HepG2 (cell line): ENCODE results near the gene C1QTNF3. TPM values are rescaled to one million over a fixed set of nuclear protein-coding genes. Genes with fewer than 3 reads are reported as not detected.

Experiments used
- ARNT ChIP-seq: fragments of 450-650 bp; IDR thresholded peaks from 2 replicates; pipeline ENCODE4 v1.6.1; 2017
- BRCA1 ChIP-seq: sonication (generic); formaldehyde crosslinking; IDR thresholded peaks from 2 replicates; pipeline ENCODE4 v1.4.0; 2020; ENCODE audit warnings: missing genetic modification reagents
- CBX2 ChIP-seq, 2 experiments: fragments of 200-600 bp in 1 of 2; sonication (generic); formaldehyde crosslinking in 1 of 2; IDR thresholded peaks; 2 replicates each; pipeline versions ENCODE4 v1.7.0 to v1.8.1; 2018 to 2022; ENCODE audit warnings: low read depth in 2 of 2, low read length in 1 of 2, mild to moderate bottlenecking in 1 of 2, missing genetic modification reagents in 1 of 2
- ELF3 ChIP-seq: IDR thresholded peaks from 2 replicates; pipeline ENCODE4 v1.6.1; 2016; ENCODE audit warnings: missing genetic modification reagents, missing compliant biosample characterization
- FOSL2 ChIP-seq: sonication (generic); formaldehyde crosslinking; IDR thresholded peaks from 2 replicates; pipeline ENCODE4 v1.4.0; 2020; ENCODE audit warnings: missing genetic modification reagents
- FOXO1 ChIP-seq: sonication (generic); formaldehyde crosslinking; IDR thresholded peaks from 2 replicates; pipeline ENCODE4 v1.4.0; 2020; ENCODE audit warnings: missing genetic modification reagents
- HES4 ChIP-seq: sonication (generic); formaldehyde crosslinking; IDR thresholded peaks from 2 replicates; pipeline ENCODE4 v1.9.0; 2021; ENCODE audit warnings: mild to moderate bottlenecking, missing genetic modification reagents, borderline replicate concordance
- HNRNPL ChIP-seq: fragments of 200-400 bp; formaldehyde crosslinking; IDR thresholded peaks from 2 replicates; pipeline ENCODE4 v1.6.1; 2017; ENCODE audit warnings: mild to moderate bottlenecking, low read depth, low read length
- ISX ChIP-seq: sonication (generic); formaldehyde crosslinking; conservative IDR thresholded peaks from 2 replicates; pipeline ENCODE4 v1.5.0; 2020; ENCODE audit warnings: missing genetic modification reagents
- KLF12 ChIP-seq: sonication (generic); formaldehyde crosslinking; IDR thresholded peaks from 2 replicates; pipeline ENCODE4 v1.4.0; 2020; ENCODE audit warnings: missing genetic modification reagents, borderline replicate concordance
- MIXL1 ChIP-seq: IDR thresholded peaks from 2 replicates; pipeline ENCODE4 v1.6.1; 2016
- MYNN ChIP-seq: sonication (generic); formaldehyde crosslinking; IDR thresholded peaks from 2 replicates; pipeline ENCODE4 v1.4.0; 2020; ENCODE audit warnings: mild to moderate bottlenecking, low read depth, missing genetic modification reagents
- NFATC3 ChIP-seq: sonication (generic); formaldehyde crosslinking; IDR thresholded peaks from 2 replicates; pipeline ENCODE4 v1.5.1; 2020; ENCODE audit warnings: mild to moderate bottlenecking, missing genetic modification reagents
- PRMT3 ChIP-seq: sonication (generic); formaldehyde crosslinking; IDR thresholded peaks from 2 replicates; pipeline ENCODE4 v1.8.1; 2022; ENCODE audit warnings: low read depth, mild to moderate bottlenecking, moderate library complexity, missing genetic modification reagents, borderline replicate concordance
- RBM39 ChIP-seq: fragments of 200-400 bp; formaldehyde crosslinking; IDR thresholded peaks from one replicate; pipeline ENCODE4 v1.6.1; 2018; ENCODE audit warnings: antibody characterized with exemption, mild to moderate bottlenecking, low read depth, low read length; ENCODE audit not compliant: poor library complexity, severe bottlenecking
- RFX1 ChIP-seq: fragments of 450-650 bp; IDR thresholded peaks from 2 replicates; pipeline ENCODE4 v1.6.1; 2017
- RFXANK ChIP-seq: IDR thresholded peaks from 2 replicates; pipeline ENCODE4 v1.6.1; 2016
- SATB2 ChIP-seq: sonication (generic); formaldehyde crosslinking; IDR thresholded peaks from 2 replicates; pipeline ENCODE4 v1.5.0; 2020; ENCODE audit warnings: missing genetic modification reagents
- SOX13 ChIP-seq, 3 experiments: fragments of 450-650 bp in 1 of 3; sonication (generic) in 1 of 3; formaldehyde crosslinking in 1 of 3; IDR thresholded peaks in 2 of 3; conservative IDR thresholded peaks in 1 of 3; 2 replicates each; pipeline versions ENCODE4 v1.5.0 to v1.6.1; 2016 to 2020; ENCODE audit warnings: antibody characterized with exemption in 1 of 3, mild to moderate bottlenecking in 1 of 3, missing compliant biosample characterization in 1 of 3, missing genetic modification reagents in 1 of 3, moderate library complexity in 1 of 3
- TAF1 ChIP-seq: sonication (generic); formaldehyde crosslinking; IDR thresholded peaks from 2 replicates; pipeline ENCODE4 v1.4.0; 2020; ENCODE audit warnings: missing genetic modification reagents
- ZNF510 ChIP-seq: sonication (generic); formaldehyde crosslinking; IDR thresholded peaks from 2 replicates; pipeline ENCODE4 v1.4.0; 2020; ENCODE audit warnings: low read depth, mild to moderate bottlenecking, missing genetic modification reagents
- ZNF557 ChIP-seq: sonication (generic); formaldehyde crosslinking; IDR thresholded peaks from 2 replicates; pipeline ENCODE4 v1.4.0; 2020; ENCODE audit warnings: missing genetic modification reagents
- ZNF558 ChIP-seq: sonication (generic); formaldehyde crosslinking; IDR thresholded peaks from 2 replicates; pipeline ENCODE4 v1.9.0; 2022; ENCODE audit warnings: mild to moderate bottlenecking, missing genetic modification reagents, borderline replicate concordance
- ZNF619 ChIP-seq: sonication (generic); formaldehyde crosslinking; IDR thresholded peaks from 2 replicates; pipeline ENCODE4 v1.4.0; 2020; ENCODE audit warnings: mild to moderate bottlenecking, missing genetic modification reagents
- ZNF652 ChIP-seq: IDR thresholded peaks from 2 replicates; pipeline ENCODE4 v1.6.1; 2016; ENCODE audit warnings: low read depth, borderline replicate concordance
- ZNF674 ChIP-seq: sonication (generic); formaldehyde crosslinking; IDR thresholded peaks from 2 replicates; pipeline ENCODE4 v1.5.0; 2020; ENCODE audit warnings: low read depth, mild to moderate bottlenecking, missing genetic modification reagents
- ZSCAN22 ChIP-seq: sonication (generic); formaldehyde crosslinking; IDR thresholded peaks from 2 replicates; pipeline ENCODE4 v1.4.0; 2020; ENCODE audit warnings: mild to moderate bottlenecking, missing genetic modification reagents
- ZSCAN9 ChIP-seq: IDR thresholded peaks from 2 replicates; pipeline ENCODE4 v1.6.1; 2016; ENCODE audit warnings: borderline replicate concordance
- polyA plus RNA-seq, 8 experiments: library from polyadenylated mRNA; depleted of rRNA in 3 of 8; stranded (reverse) in 7 of 8; unstranded in 1 of 8; fragments of >200 nt; fragmentation: Illumina TruSeq in 4 of 8; extraction: Trizol in 4 of 8; gene quantifications; 2 replicates each; pipeline versions ENCODE4 v1.2.1 to v1.2.3, GENCODE V29; 2011 to 2016; ENCODE audit warnings: low read depth in 4 of 8, missing spikeins in 1 of 8, mixed read lengths in 1 of 8; ENCODE audit not compliant: insufficient read depth in 1 of 8
- total RNA-seq, 5 experiments: library from RNA; depleted of rRNA; stranded (reverse); fragments of >200 nt; fragmentation: Illumina TruSeq; extraction: Trizol; gene quantifications; 2 replicates each; pipeline ENCODE4 v1.2.3, GENCODE V29; 2016; ENCODE audit warnings: low read depth in 1 of 5
- TF ChIP-seq, protein P1 (sequence below): sonication (generic); formaldehyde crosslinking; conservative IDR thresholded peaks from 2 replicates; pipeline ENCODE4 v1.8.1; 2023; ENCODE audit warnings: missing genetic modification reagents
- TF ChIP-seq, protein P2 (sequence below): sonication (generic); formaldehyde crosslinking; IDR thresholded peaks from 2 replicates; pipeline ENCODE4 v1.4.0; 2020; ENCODE audit warnings: missing genetic modification reagents

The C1QTNF3 gene
- total and polyA plus RNA-seq, 2 of the 13 experiments (the other 11 are each of a cell fraction or from before 2014, with no cell fraction given) = 3.3 to 10.8 TPM

DNA sequence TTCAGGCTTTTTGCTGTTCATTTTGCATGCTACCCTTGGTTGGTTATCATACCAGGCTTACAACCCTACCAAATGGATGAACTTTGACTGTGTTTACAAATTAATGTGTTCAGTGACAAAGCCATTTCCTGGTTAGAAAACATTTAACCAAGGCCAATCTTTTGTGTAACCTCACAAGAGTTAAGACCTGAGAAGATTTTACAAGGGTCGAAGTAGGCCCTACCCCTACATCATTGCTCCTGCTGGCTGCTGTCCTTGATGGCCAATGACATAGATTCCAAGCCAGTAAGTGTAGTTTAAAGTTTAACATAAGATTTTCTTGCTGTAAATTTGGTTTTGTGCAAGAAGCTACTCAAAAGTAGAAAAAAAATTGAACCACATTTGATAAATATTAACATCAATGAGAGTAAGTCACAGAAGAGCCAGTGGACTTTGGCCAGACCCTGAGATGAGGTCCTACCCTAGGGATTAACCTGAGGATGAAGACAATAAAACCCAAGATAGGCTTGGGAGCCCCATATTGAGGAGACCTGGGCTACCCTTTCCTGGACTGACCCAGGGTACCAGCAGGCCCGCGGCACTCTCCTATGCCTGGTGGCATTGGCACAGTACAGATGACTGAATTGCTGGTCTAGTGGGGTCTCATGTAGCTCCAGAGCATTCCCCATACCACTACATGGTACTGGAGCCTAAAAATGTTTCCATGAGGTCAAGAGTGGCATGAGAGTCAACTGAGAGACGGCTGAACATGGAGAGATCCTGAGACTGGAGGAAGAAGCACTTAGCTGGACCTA lies 8.3 kb downstream of the C1QTNF3 start (continued):
- 0 out of 2 replicates have a peak, but pooled peaks have one; percentile 72 for TF ChIP-seq SATB2
- TF ChIP-seq ZNF510 (CRISPR knock-in tag) = no peak
- TF ChIP-seq ZNF558 = no peak
- no peak for TF ChIP-seq HNRNPL
- no peak for TF ChIP-seq TAF1 (CRISPR knock-in tag)
- no peak for TF ChIP-seq NFATC3 (CRISPR knock-in tag)
- peak; percentile 99 for TF ChIP-seq ELF3 (CRISPR knock-in tag)
- TF ChIP-seq MYNN = no peak
- no peak for TF ChIP-seq ISX (CRISPR knock-in tag)
- TF ChIP-seq SOX13 (IDR thresholded peaks at IDR 0.05) = no peak
- peak in 1 of 2 experiments; percentile 71; a peak in 2 of 4 replicates for TF ChIP-seq SOX13 (CRISPR knock-in tag; conservative IDR thresholded peaks at IDR 0.05 in 1 of 2, IDR thresholded peaks at IDR 0.05 in 1 of 2)
- no peak for TF ChIP-seq KLF12 (CRISPR knock-in tag)
- TF ChIP-seq ZNF652 (CRISPR knock-in tag) = no peak
- no peak for TF ChIP-seq RFXANK (CRISPR knock-in tag)
- peak; percentile 54; the same call in 1 of the 2 replicates for TF ChIP-seq FOXO1 (CRISPR knock-in tag)
- no peak for TF ChIP-seq RFX1
- TF ChIP-seq MIXL1 (CRISPR knock-in tag) = peak; percentile 83
- TF ChIP-seq ZSCAN22 (CRISPR knock-in tag) = no peak
- TF ChIP-seq ZNF619 (CRISPR knock-in tag) = no peak
- TF ChIP-seq FOSL2 (CRISPR knock-in tag) = no peak
- TF ChIP-seq ZNF674 (CRISPR knock-in tag) = no peak
- no peak for TF ChIP-seq ZSCAN9 (CRISPR knock-in tag)
- TF ChIP-seq PRMT3 (CRISPR knock-in tag) = no peak
- no peak for TF ChIP-seq RBM39
- no peak for TF ChIP-seq CBX2 (IDR thresholded peaks at IDR 0.05; ENCODE audit: low read depth, low read length)
- TF ChIP-seq CBX2 (CRISPR knock-in tag; IDR thresholded peaks at IDR 0.05; ENCODE audit: low read depth) = no peak
- TF ChIP-seq ARNT = no peak
- TF ChIP-seq, protein P1, sequence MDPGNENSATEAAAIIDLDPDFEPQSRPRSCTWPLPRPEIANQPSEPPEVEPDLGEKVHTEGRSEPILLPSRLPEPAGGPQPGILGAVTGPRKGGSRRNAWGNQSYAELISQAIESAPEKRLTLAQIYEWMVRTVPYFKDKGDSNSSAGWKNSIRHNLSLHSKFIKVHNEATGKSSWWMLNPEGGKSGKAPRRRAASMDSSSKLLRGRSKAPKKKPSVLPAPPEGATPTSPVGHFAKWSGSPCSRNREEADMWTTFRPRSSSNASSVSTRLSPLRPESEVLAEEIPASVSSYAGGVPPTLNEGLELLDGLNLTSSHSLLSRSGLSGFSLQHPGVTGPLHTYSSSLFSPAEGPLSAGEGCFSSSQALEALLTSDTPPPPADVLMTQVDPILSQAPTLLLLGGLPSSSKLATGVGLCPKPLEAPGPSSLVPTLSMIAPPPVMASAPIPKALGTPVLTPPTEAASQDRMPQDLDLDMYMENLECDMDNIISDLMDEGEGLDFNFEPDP = no peak
- no peak for TF ChIP-seq ZNF557 (CRISPR knock-in tag)
- TF ChIP-seq, protein P2, sequence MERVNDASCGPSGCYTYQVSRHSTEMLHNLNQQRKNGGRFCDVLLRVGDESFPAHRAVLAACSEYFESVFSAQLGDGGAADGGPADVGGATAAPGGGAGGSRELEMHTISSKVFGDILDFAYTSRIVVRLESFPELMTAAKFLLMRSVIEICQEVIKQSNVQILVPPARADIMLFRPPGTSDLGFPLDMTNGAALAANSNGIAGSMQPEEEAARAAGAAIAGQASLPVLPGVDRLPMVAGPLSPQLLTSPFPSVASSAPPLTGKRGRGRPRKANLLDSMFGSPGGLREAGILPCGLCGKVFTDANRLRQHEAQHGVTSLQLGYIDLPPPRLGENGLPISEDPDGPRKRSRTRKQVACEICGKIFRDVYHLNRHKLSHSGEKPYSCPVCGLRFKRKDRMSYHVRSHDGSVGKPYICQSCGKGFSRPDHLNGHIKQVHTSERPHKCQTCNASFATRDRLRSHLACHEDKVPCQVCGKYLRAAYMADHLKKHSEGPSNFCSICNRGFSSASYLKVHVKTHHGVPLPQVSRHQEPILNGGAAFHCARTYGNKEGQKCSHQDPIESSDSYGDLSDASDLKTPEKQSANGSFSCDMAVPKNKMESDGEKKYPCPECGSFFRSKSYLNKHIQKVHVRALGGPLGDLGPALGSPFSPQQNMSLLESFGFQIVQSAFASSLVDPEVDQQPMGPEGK (CRISPR knock-in tag) = no peak
- no peak for TF ChIP-seq BRCA1 (CRISPR knock-in tag)
- no peak for TF ChIP-seq HES4
